Measurements from ENCODE around the gene FAF1.

- no peak for TF ChIP-seq CTCF (IDR thresholded peaks at IDR 0.05 in 4 of 5, conservative IDR thresholded peaks at IDR 0.05 in 1 of 5)
- TF ChIP-seq POLR2A (IDR thresholded peaks at IDR 0.05): no peak
These were observed 19.8 kb downstream of the FAF1 start for GRCh38 chr1:50940291-50940690.
